A549 (cell line): ENCODE results near the gene ADIPOQ. TPM values are rescaled to one million over a fixed set of nuclear protein-coding genes. Genes with fewer than 3 reads are reported as not detected.
"Not testable (repeated sequence)": the region's sequence is repeated elsewhere in the genome, so short reads cannot be mapped to it uniquely, and the experiment has no call there.

Source experiments
- ATAC-seq, 2 experiments: fragments of 200-7000 bp in 1 of 2; fragments of >200 bp in 1 of 2; cut with Nextera tagmentation in 1 of 2; cut with Tn5 transposase in 1 of 2; 3 replicates each; pipeline versions ENCODE4 v1.8.0 to v1.9.1; 2018 to 2020; ENCODE audit warnings: mild to moderate bottlenecking in 1 of 2, moderate library complexity in 1 of 2
- CTCF ChIA-PET: fragments of 300-600 bp; sonication (Branson Sonifier 250); formaldehyde crosslinking; extraction: SDS; loops from one replicate; lab custom pipeline; 2021; ENCODE audit warnings: antibody characterized with exemption, inconsistent platforms; lab: Yijun Ruan, JAX
- POLR2A ChIA-PET: fragments of 350-600 bp; formaldehyde crosslinking; extraction: SDS; loops from one replicate; lab custom pipeline; 2021; ENCODE audit warnings: antibody characterized with exemption, inconsistent platforms; lab: Yijun Ruan, JAX
- DNase-seq, 2 experiments: peaks; one replicate each; pipeline versions ENCODE4 v3.0.0 to v3.0.0-alpha.2; 2011 to 2016; ENCODE audit warnings: low read depth in 1 of 2, low spot score in 1 of 2
- FAIRE-seq: peaks from 2 replicates; lab custom pipeline; 2011; peaks lifted over from hg19 to GRCh38; lab: Jason Lieb, UNC
- H3K27ac ChIP-seq, 2 experiments: fragments of >200 bp; sonication (Bioruptor Twin); formaldehyde crosslinking; 3 replicates each; pipeline ENCODE4 v1.5.1; 2016 to 2017
- H3K4me1 ChIP-seq: fragments of >200 bp; sonication (Bioruptor Twin); formaldehyde crosslinking; 3 replicates; pipeline ENCODE4 v1.6.1; 2016
- H3K4me2 ChIP-seq: fragments of >200 bp; sonication (Bioruptor Twin); formaldehyde crosslinking; 3 replicates; pipeline ENCODE4 v1.6.1; 2016
- H3K4me3 ChIP-seq: fragments of >200 bp; sonication (Bioruptor Twin); formaldehyde crosslinking; 3 replicates; pipeline ENCODE4 v1.5.1; 2016
- H3K9me3 ChIP-seq: fragments of >200 bp; sonication (Bioruptor Twin); formaldehyde crosslinking; 3 replicates; pipeline ENCODE4 v1.6.1; 2016
- BHLHE40 ChIP-seq: IDR thresholded peaks from 2 replicates; pipeline ENCODE4 v1.6.1; 2012; ENCODE audit warnings: low read depth, low read length, inconsistent platforms
- CHD4 ChIP-seq: fragments of 200-600 bp; sonication (generic); IDR thresholded peaks from 2 replicates; pipeline ENCODE4 v1.6.1; 2016; ENCODE audit warnings: antibody characterized with exemption, mild to moderate bottlenecking, borderline replicate concordance
- FOSL2 ChIP-seq, 2 experiments: fragments of 450-650 bp in 1 of 2; fragments of >200 bp in 1 of 2; sonication (Bioruptor Twin) in 1 of 2; formaldehyde crosslinking; IDR thresholded peaks; 2 replicates each; pipeline versions ENCODE4 v1.5.0 to v1.6.1; 2016 to 2020; ENCODE audit warnings: mild to moderate bottlenecking in 1 of 2, moderate library complexity in 1 of 2
- HDAC2 ChIP-seq: fragments of 200-600 bp; sonication (generic); IDR thresholded peaks from 2 replicates; pipeline ENCODE4 v1.6.1; 2016
- NFE2L2 ChIP-seq: fragments of 150-350 bp; conservative IDR thresholded peaks from 2 replicates; pipeline ENCODE4 v1.6.1; 2014; ENCODE audit warnings: low read length
- POLR2AphosphoS2 ChIP-seq: conservative IDR thresholded peaks from 2 replicates; pipeline ENCODE4 v1.6.1; 2012; ENCODE audit warnings: low read length, improper control_type of control experiment, inconsistent platforms
- RAD21 ChIP-seq, 2 experiments: fragments of >200 bp in 1 of 2; sonication (Bioruptor Twin) in 1 of 2; formaldehyde crosslinking in 1 of 2; IDR thresholded peaks in 1 of 2; conservative IDR thresholded peaks in 1 of 2; 2 replicates in 1 of 2; 3 replicates in 1 of 2; pipeline ENCODE4 v1.6.1; 2012 to 2018; ENCODE audit warnings: inconsistent platforms in 1 of 2
- RARB ChIP-seq: fragments of 250-450 bp; sonication (Bioruptor Pico); IDR thresholded peaks from 2 replicates; pipeline ENCODE4 v1.8.0; 2021; ENCODE audit warnings: mild to moderate bottlenecking, moderate library complexity
- SREBF2 ChIP-seq: fragments of 450-650 bp; IDR thresholded peaks from 2 replicates; pipeline ENCODE4 v1.6.1; 2014; ENCODE audit warnings: mild to moderate bottlenecking, moderate library complexity
- WGBS: methylation state at CpG from one replicate; pipeline ENCODE4 v1.1.6; 2017; ENCODE audit errors: missing lambda C conversion rate; 5-methylcytosine and 5-hydroxymethylcytosine counted together
- polyA plus RNA-seq, 4 experiments: library from polyadenylated mRNA; depleted of rRNA in 3 of 4; stranded (reverse); fragments of >200 nt; fragmentation: RNase III in 1 of 4; extraction: RNeasy Plus Mini Kit Qiagen cat#74134 plus additional on column Dnase treatment in 1 of 4; gene quantifications; 2 replicates in 3 of 4; 3 replicates in 1 of 4; pipeline ENCODE4 v1.2.3, GENCODE V29; 2011 to 2017
- TF ChIP-seq, protein P1 (sequence below): IDR thresholded peaks from 2 replicates; pipeline ENCODE4 v1.6.1; 2012; ENCODE audit warnings: low read depth, borderline replicate concordance
- TF ChIP-seq, protein P2 (sequence below): fragments of 150-350 bp; IDR thresholded peaks from 2 replicates; pipeline ENCODE4 v1.6.1; 2014; ENCODE audit warnings: low read depth, mild to moderate bottlenecking, low read length
- TF ChIP-seq, protein P3 (sequence below): fragments of 250-450 bp; sonication (Bioruptor Pico); IDR thresholded peaks from 2 replicates; pipeline ENCODE4 v1.5.0; 2020; ENCODE audit warnings: low read depth, mild to moderate bottlenecking, moderate library complexity
- TF ChIP-seq, protein P4 (sequence below): fragments of >200 bp; sonication (Bioruptor Twin); formaldehyde crosslinking; IDR thresholded peaks from 3 replicates; pipeline ENCODE4 v1.6.1; 2016

Gene ADIPOQ
- polyA plus RNA-seq, 2 of the 4 experiments (the other 2 are of a cell fraction) = not detected

DNA sequence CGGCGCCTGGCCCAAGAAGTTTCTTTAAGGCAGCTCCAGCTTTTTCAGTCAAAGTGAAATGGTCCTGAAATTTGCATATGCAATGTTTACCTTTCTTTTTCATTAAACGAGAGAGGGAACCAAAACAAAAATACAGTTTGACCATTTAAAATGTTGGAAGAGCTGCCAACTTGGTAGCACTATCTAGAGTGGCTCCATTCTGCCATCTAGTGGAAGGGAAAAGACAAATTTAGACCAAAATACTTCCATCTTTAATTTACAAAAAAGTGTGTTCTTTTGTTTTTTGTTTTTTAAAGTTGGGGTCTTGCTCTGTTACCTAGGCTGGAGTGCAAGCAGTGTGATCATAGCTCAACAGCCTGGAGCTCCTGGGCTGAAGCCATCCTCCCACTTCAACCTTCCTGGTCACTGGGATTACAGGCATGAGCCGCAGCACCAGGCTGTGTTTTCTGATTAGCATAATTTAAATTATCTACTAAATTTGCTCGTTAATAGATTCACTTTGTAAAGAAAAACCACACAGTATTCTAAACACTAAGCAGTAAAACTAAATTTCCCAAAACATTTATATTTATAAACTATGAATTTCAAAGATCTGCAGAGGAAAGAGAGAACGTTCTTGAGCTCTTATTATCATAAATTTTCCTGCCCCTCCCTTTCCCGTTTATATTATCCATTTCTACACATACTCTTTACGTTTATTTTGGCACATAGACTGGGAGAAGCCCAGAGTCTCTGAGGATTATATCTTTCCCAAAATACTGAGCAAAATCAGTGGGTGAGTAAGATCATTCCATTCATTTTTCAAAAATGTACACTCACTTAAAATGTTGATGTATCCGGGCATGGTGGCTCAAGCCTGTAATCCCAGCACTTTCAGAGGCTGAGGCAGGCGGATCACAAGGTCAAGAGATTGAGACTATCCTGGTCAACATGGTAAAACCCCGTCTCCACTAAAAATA, 20.8 kb upstream of the ADIPOQ start (continued):
- TF ChIP-seq RAD21 (conservative IDR thresholded peaks at IDR 0.05 in 1 of 2, IDR thresholded peaks at IDR 0.05 in 1 of 2) (peak; percentile 70 to 75), FOSL2 (IDR thresholded peaks at IDR 0.05) (no peak), FOSL2 (CRISPR knock-in tag; IDR thresholded peaks at IDR 0.05) (no peak), SREBF2 (no peak)

DNA sequence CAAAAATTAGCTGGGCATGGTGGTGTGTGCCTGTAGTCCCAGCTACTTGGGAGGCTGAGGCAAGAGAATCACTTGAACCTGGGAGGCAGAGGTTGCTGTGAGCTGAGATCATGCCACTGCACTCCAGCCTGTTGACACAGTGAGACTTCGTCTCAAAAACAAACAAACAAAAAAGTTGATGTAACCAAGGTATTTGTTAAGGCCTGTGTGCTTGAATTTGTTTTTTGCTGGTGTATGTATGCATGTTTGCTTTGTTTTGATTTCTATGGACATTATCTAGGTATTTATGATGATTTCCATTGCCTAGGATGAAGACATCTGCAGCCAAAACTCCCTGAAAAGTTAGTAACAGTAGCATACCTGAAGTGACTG, 20.1 kb upstream of the ADIPOQ start:
- H3K4me1 ChIP-seq = peaks cover 10% of the 10 kb centered on the region; the same call in 1 of the 3 replicates
- DNase-seq, POLR2A ChIA-PET, H3K4me2 ChIP-seq, H3K27ac ChIP-seq, ATAC-seq, H3K4me3 ChIP-seq, FAIRE-seq, H3K9me3 ChIP-seq: not testable (repeated sequence)
- 5% methylated on average over 1 of the region's 1 CpG for WGBS
- CTCF ChIA-PET = interaction anchor here (1.0 to 3.0 kb wide), 11 partner anchors 17 to 768 kb away, joined by 3 to 34 read pairs (median 4); partner anchors contain the start of genes AHSG and DNAJB11

DNA sequence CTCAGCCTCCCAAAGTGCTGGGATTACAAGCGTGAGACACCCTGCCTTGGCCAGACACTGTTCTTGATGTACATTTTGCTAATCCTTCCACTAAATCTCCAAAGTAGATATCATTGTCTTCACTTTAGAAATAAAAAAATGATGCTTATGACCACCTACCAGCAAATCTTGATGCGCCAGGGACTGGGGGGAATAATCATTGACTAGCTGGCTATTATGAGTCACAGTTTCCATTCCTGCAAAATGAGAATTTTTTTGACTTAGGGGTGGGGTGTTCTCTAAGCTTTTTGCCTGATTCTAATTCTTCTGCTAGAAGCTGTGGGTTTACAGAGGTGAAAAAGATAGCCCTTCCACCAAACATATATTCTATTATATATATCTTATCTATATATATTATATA, 19.1 kb upstream of the ADIPOQ start:
- ChIA-PET POLR2A (no interaction called here), CTCF (interaction anchor here (0.7 to 3.0 kb wide), 3 partner anchors 15 to 316 kb away, joined by 3 to 34 read pairs (median 9); partner anchors contain the start of gene AHSG)

DNA sequence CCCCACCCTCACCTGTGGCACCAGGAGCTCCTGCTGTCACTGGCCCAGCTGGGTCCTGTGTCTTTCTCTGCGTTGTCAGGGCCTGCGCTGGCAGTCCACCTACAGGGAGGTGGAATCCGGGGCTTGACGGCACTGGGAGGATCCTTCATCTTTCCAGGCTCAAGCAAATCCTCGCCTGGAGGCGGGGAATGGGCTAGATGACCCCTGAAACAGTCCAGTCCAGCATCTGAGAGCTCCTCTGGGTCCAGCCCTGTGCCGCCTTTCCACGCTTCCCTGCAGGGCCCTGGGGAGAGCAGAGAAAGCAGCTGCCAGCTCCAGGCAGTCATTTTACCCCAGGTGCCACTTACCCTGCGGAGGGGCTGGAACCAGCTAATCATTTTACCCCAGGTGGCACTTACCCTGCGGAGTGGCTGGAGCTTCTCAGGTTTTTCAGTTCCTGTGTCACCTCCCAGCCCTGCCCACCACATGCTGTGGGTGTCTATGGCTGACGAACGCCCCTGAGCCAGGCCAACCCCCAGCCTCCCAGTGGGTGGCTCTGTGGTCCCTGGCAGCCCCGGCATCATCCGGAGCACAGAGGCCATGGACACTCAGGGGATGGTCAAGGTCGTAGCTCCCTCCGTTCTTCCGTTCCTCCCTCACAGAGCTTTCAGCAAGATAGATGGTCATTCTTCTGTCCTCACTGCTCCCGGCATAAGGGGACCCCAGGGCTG, 17.9 kb upstream of the ADIPOQ start:
- 82% methylated on average over 9 of the region's 18 CpGs for WGBS
- ChIA-PET CTCF (interaction anchor here (0.5 to 2.2 kb wide), 2 partner anchors 150 to 209 kb away, joined by 3 to 11 read pairs; no protein-coding TSS in a partner anchor), POLR2A (no interaction called here)
- DNase-seq (no peak), FAIRE-seq (no peak), ATAC-seq (no peak)
- H3K9me3 ChIP-seq = no peaks in the 10 kb centered on the region
- no peak overlapping the region for H3K4me3 ChIP-seq
- no peak overlapping the region for H3K4me2 ChIP-seq
- H3K4me1 ChIP-seq = peaks cover 10% of the 10 kb centered on the region; the same call in 1 of the 3 replicates
- TF ChIP-seq POLR2AphosphoS2 (no peak), BHLHE40 (no peak), RARB (CRISPR knock-in tag) (no peak), CHD4 (no peak)
- TF ChIP-seq, protein P1, sequence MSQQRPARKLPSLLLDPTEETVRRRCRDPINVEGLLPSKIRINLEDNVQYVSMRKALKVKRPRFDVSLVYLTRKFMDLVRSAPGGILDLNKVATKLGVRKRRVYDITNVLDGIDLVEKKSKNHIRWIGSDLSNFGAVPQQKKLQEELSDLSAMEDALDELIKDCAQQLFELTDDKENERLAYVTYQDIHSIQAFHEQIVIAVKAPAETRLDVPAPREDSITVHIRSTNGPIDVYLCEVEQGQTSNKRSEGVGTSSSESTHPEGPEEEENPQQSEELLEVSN = no peak
- no peak overlapping the region for H3K27ac ChIP-seq

More for the DNA sequence above, 19.1 kb upstream of the ADIPOQ start:
- ATAC-seq = no peak
- no peak overlapping the region for H3K27ac ChIP-seq
- H3K4me3 ChIP-seq = no peak overlapping the region
- H3K4me2 ChIP-seq = no peak overlapping the region
- no peak for FAIRE-seq
- no peak for DNase-seq
- H3K9me3 ChIP-seq = no peaks in the 10 kb centered on the region
- TF ChIP-seq NFE2L2 = no peak
- TF ChIP-seq, protein P2, sequence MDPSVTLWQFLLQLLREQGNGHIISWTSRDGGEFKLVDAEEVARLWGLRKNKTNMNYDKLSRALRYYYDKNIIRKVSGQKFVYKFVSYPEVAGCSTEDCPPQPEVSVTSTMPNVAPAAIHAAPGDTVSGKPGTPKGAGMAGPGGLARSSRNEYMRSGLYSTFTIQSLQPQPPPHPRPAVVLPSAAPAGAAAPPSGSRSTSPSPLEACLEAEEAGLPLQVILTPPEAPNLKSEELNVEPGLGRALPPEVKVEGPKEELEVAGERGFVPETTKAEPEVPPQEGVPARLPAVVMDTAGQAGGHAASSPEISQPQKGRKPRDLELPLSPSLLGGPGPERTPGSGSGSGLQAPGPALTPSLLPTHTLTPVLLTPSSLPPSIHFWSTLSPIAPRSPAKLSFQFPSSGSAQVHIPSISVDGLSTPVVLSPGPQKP = no peak
- TF ChIP-seq HDAC2 = no peak
- TF ChIP-seq, protein P3, sequence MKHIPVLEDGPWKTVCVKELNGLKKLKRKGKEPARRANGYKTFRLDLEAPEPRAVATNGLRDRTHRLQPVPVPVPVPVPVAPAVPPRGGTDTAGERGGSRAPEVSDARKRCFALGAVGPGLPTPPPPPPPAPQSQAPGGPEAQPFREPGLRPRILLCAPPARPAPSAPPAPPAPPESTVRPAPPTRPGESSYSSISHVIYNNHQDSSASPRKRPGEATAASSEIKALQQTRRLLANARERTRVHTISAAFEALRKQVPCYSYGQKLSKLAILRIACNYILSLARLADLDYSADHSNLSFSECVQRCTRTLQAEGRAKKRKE = no peak
- TF ChIP-seq, protein P4, sequence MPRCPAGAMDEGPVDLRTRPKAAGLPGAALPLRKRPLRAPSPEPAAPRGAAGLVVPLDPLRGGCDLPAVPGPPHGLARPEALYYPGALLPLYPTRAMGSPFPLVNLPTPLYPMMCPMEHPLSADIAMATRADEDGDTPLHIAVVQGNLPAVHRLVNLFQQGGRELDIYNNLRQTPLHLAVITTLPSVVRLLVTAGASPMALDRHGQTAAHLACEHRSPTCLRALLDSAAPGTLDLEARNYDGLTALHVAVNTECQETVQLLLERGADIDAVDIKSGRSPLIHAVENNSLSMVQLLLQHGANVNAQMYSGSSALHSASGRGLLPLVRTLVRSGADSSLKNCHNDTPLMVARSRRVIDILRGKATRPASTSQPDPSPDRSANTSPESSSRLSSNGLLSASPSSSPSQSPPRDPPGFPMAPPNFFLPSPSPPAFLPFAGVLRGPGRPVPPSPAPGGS = no peak
- peaks cover 10% of the 10 kb centered on the region; the same call in 1 of the 3 replicates for H3K4me1 ChIP-seq
- WGBS = 54% methylated on average over 2 of the region's 2 CpGs
